HepG2 (cell line): ENCODE measurements around the gene NACC2. TPM values are rescaled to one million over a fixed set of nuclear protein-coding genes. Genes with fewer than 3 reads are reported as not detected.
A peak's percentile ranks its signal among the peaks of the same experiment; 100 is the strongest.

Experiments used
- BRF2 ChIP-seq: sonication (generic); formaldehyde crosslinking; IDR thresholded peaks from 2 replicates; pipeline ENCODE4 v1.8.1; 2022; ENCODE audit warnings: mild to moderate bottlenecking, missing genetic modification reagents
- EP300 ChIP-seq, 3 experiments: sonication (generic) in 1 of 3; formaldehyde crosslinking in 1 of 3; IDR thresholded peaks; 2 replicates each; pipeline versions ENCODE4 v1.5.1 to v1.6.1; 2011 to 2020; ENCODE audit warnings: low read depth in 2 of 3, low read length in 2 of 3, borderline replicate concordance in 1 of 3, improper control_type of control experiment in 1 of 3, mild to moderate bottlenecking in 1 of 3, missing genetic modification reagents in 1 of 3, moderate library complexity in 1 of 3
- FOXC1 ChIP-seq: sonication (generic); formaldehyde crosslinking; IDR thresholded peaks from 2 replicates; pipeline ENCODE4 v1.8.0; 2022; ENCODE audit warnings: mild to moderate bottlenecking, missing genetic modification reagents, borderline replicate concordance
- FOXP1 ChIP-seq, 2 experiments: fragments of 450-650 bp in 1 of 2; IDR thresholded peaks; 2 replicates each; pipeline ENCODE4 v1.6.1; 2017 to 2018; ENCODE audit warnings: antibody characterized with exemption in 1 of 2
- GLI4 ChIP-seq: sonication (generic); formaldehyde crosslinking; IDR thresholded peaks from 2 replicates; pipeline ENCODE4 v1.5.1; 2020; ENCODE audit warnings: missing genetic modification reagents, mild to moderate bottlenecking, moderate library complexity, borderline replicate concordance
- LCORL ChIP-seq, 2 experiments: fragments of 450-650 bp in 1 of 2; sonication (generic) in 1 of 2; formaldehyde crosslinking in 1 of 2; IDR thresholded peaks; 2 replicates each; pipeline versions ENCODE4 v1.5.0 to v1.6.1; 2017 to 2020; ENCODE audit warnings: antibody characterized with exemption in 1 of 2, missing genetic modification reagents in 1 of 2
- NCOA2 ChIP-seq: sonication (generic); formaldehyde crosslinking; IDR thresholded peaks from 2 replicates; pipeline ENCODE4 v1.8.0; 2022; ENCODE audit warnings: inconsistent platforms
- NFYC ChIP-seq: IDR thresholded peaks from 2 replicates; pipeline ENCODE4 v1.6.1; 2016; ENCODE audit warnings: missing genetic modification reagents, missing compliant biosample characterization
- RCOR2 ChIP-seq: IDR thresholded peaks from 2 replicates; pipeline ENCODE4 v1.6.1; 2016; ENCODE audit warnings: missing biosample characterization, missing genetic modification reagents
- RFX5 ChIP-seq: IDR thresholded peaks from 2 replicates; pipeline ENCODE4 v1.6.1; 2011; ENCODE audit warnings: low read depth, low read length, improper control_type of control experiment
- SAFB2 ChIP-seq: sonication (generic); formaldehyde crosslinking; IDR thresholded peaks from 2 replicates; pipeline ENCODE4 v1.5.1; 2020; ENCODE audit warnings: missing genetic modification reagents, low read depth, mild to moderate bottlenecking, borderline replicate concordance
- SMAD3 ChIP-seq: sonication (generic); formaldehyde crosslinking; IDR thresholded peaks from 2 replicates; pipeline ENCODE4 v1.4.0; 2020; ENCODE audit warnings: missing genetic modification reagents
- SPEN ChIP-seq: sonication (generic); formaldehyde crosslinking; IDR thresholded peaks from 2 replicates; pipeline ENCODE4 v1.5.1; 2020; ENCODE audit warnings: low read depth, mild to moderate bottlenecking, missing genetic modification reagents
- ZBTB7B ChIP-seq: sonication (generic); formaldehyde crosslinking; IDR thresholded peaks from 2 replicates; pipeline ENCODE4 v1.4.0; 2020; ENCODE audit warnings: missing genetic modification reagents
- ZNF207 ChIP-seq: fragments of 450-650 bp; IDR thresholded peaks from 2 replicates; pipeline ENCODE4 v1.6.1; 2016; ENCODE audit warnings: antibody characterized with exemption, borderline replicate concordance
- ZNF263 ChIP-seq: sonication (generic); formaldehyde crosslinking; IDR thresholded peaks from 2 replicates; pipeline ENCODE4 v1.4.0; 2020; ENCODE audit warnings: missing genetic modification reagents
- ZNF484 ChIP-seq: sonication (generic); formaldehyde crosslinking; IDR thresholded peaks from 2 replicates; pipeline ENCODE4 v1.5.1; 2020; ENCODE audit warnings: mild to moderate bottlenecking, low read depth, missing genetic modification reagents, borderline replicate concordance
- ZNF503 ChIP-seq: sonication (generic); formaldehyde crosslinking; IDR thresholded peaks from 2 replicates; pipeline ENCODE4 v1.4.0; 2020; ENCODE audit warnings: missing genetic modification reagents
- ZNF513 ChIP-seq: sonication (generic); formaldehyde crosslinking; conservative IDR thresholded peaks from 2 replicates; pipeline ENCODE4 v1.5.0; 2020; ENCODE audit warnings: missing genetic modification reagents
- ZNF549 ChIP-seq: sonication (generic); formaldehyde crosslinking; IDR thresholded peaks from 2 replicates; pipeline ENCODE4 v1.5.0; 2020; ENCODE audit warnings: missing genetic modification reagents
- ZNF691 ChIP-seq: sonication (generic); formaldehyde crosslinking; IDR thresholded peaks from 2 replicates; pipeline ENCODE4 v1.4.0; 2020; ENCODE audit warnings: missing genetic modification reagents, low read depth, mild to moderate bottlenecking, borderline replicate concordance
- ZNF788 ChIP-seq: sonication (generic); formaldehyde crosslinking; IDR thresholded peaks from 2 replicates; pipeline ENCODE4 v1.5.0; 2020; ENCODE audit warnings: mild to moderate bottlenecking, missing genetic modification reagents, borderline replicate concordance
- polyA plus RNA-seq, 8 experiments: library from polyadenylated mRNA; depleted of rRNA in 3 of 8; stranded (reverse) in 7 of 8; unstranded in 1 of 8; fragments of >200 nt; fragmentation: Illumina TruSeq in 4 of 8; extraction: Trizol in 4 of 8; gene quantifications; 2 replicates each; pipeline versions ENCODE4 v1.2.1 to v1.2.3, GENCODE V29; 2011 to 2016; ENCODE audit warnings: low read depth in 4 of 8, missing spikeins in 1 of 8, mixed read lengths in 1 of 8; ENCODE audit not compliant: insufficient read depth in 1 of 8
- total RNA-seq, 5 experiments: library from RNA; depleted of rRNA; stranded (reverse); fragments of >200 nt; fragmentation: Illumina TruSeq; extraction: Trizol; gene quantifications; 2 replicates each; pipeline ENCODE4 v1.2.3, GENCODE V29; 2016; ENCODE audit warnings: low read depth in 1 of 5

NACC2 gene
- total and polyA plus RNA-seq, 2 of the 13 experiments (the other 11 are each of a cell fraction or from before 2014, with no cell fraction given) = 5.9 to 12.3 TPM

GRCh38 chr9:135992486-135993408 lies 102.3 kb downstream of the NACC2 start (continued):
- TF ChIP-seq ZNF503 (CRISPR knock-in tag) = peak; percentile 64; the same call in 1 of the 2 replicates
- peak; percentile 77; the same call in 1 of the 2 replicates for TF ChIP-seq RCOR2 (CRISPR knock-in tag)
- peak; percentile 25; the same call in 1 of the 2 replicates for TF ChIP-seq ZNF788
- TF ChIP-seq GLI4 = no peak; the same call in 1 of the 2 replicates
- 0 out of 2 replicates have a peak, but pooled peaks have one; percentile 19 for TF ChIP-seq ZNF513 (CRISPR knock-in tag)
- TF ChIP-seq RFX5 = no peak
- TF ChIP-seq ZNF484 (CRISPR knock-in tag) = peak; percentile 80; the same call in 1 of the 2 replicates
- peak; percentile 65 for TF ChIP-seq ZNF263 (CRISPR knock-in tag)
- 0 out of 2 replicates have a peak, but pooled peaks have one; percentile 33 for TF ChIP-seq SMAD3 (CRISPR knock-in tag)
- TF ChIP-seq SPEN = 0 out of 2 replicates have a peak, but pooled peaks have one; percentile 11
- no peak for TF ChIP-seq ZNF207
- 0 out of 4 replicates have a peak, but pooled peaks of 1 of the 2 experiments have one; percentile 15 for TF ChIP-seq EP300 (IDR thresholded peaks at IDR 0.05; ENCODE audit: low read depth in 2 of 2, low read length in 2 of 2)
- TF ChIP-seq EP300 (CRISPR knock-in tag; IDR thresholded peaks at IDR 0.05; ENCODE audit: borderline replicate concordance) = no peak; the same call in 1 of the 2 replicates
- TF ChIP-seq BRF2 (CRISPR knock-in tag) = no peak
- no peak for TF ChIP-seq ZNF549 (CRISPR knock-in tag)
- no peak; the same call in 1 of the 2 replicates for TF ChIP-seq SAFB2
- TF ChIP-seq ZBTB7B (CRISPR knock-in tag) = peak; percentile 82
- TF ChIP-seq ZNF691 (CRISPR knock-in tag) = peak; percentile 86
- peak; percentile 76 for TF ChIP-seq NCOA2 (CRISPR knock-in tag)
- TF ChIP-seq NFYC (CRISPR knock-in tag) = no peak
- no peak for TF ChIP-seq LCORL (IDR thresholded peaks at IDR 0.05)
- TF ChIP-seq LCORL (CRISPR knock-in tag; IDR thresholded peaks at IDR 0.05) = peak; percentile 88
- TF ChIP-seq FOXP1 (IDR thresholded peaks at IDR 0.05) = no peak
- TF ChIP-seq FOXP1 (CRISPR knock-in tag; IDR thresholded peaks at IDR 0.05) = peak; percentile 11; the same call in 1 of the 2 replicates
- peak; percentile 95 for TF ChIP-seq FOXC1
